Left renal pelvis (tissue), 4 donors: ENCODE data around the gene F11. TPM values are rescaled to one million over a fixed set of nuclear protein-coding genes. Genes with fewer than 3 reads are reported as not detected.
"Not testable (repeated sequence)": the region's sequence is repeated elsewhere in the genome, so short reads cannot be mapped to it uniquely, and the experiment has no call there.

Source experiments
- DNase-seq, 4 donors: peaks; one replicate each; pipeline ENCODE4 v3.0.0-alpha.2; 2013; ENCODE audit warnings: low read depth in 4 of 4, low spot score in 3 of 4
- polyA plus RNA-seq, 4 donors: library from polyadenylated mRNA; unstranded; fragments of 120-200 nt; gene quantifications; one replicate each; pipeline ENCODE4 v1.2.1, GENCODE V29; 2013; ENCODE audit not compliant: insufficient read length in 4 of 4

F11 gene
- polyA plus RNA-seq, 4 donors = 1.8 to 4.7 (median 3.2) TPM

DNA sequence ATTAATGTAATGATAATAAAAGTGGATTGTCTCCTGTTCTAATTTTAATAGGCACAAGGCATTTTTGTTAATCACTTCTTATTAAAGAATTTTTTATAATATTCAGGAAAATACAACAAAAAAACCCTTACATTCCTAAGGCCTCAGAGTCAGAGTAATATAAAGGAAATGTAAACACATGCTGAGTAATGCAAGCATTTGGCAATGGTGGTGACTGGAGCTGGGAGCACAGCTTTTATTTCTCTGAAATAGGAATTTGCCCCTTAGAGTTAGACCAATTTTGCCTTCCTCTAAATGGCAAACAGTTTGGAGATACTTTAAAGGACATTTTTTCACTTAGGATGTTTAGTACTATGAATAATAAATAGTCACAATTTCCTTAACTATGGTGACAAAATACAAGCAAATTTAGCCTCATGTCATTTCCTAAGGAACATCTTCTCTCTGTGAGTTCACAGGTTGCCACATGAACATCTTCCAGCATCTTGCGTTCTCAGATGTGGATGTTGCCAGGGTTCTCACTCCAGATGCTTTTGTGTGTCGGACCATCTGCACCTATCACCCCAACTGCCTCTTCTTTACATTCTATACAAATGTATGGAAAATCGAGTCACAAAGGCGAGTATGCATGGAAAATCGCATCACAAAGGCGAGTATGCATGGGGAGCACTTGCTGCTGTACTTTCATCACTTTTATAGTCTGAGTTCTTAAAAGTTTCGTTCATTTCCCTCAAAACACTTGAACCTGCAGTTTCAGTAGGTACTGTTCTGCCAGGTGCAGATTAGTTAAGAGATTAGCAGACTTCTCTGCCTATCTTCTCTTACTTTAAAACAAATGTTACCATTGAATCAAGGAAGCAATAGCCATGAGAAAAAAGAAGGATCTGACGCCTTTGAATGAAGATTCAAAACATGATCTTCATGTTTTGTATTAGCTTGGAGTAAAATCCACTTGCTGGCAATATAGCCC is 15.9 kb upstream of the F11 start:
- no peak for DNase-seq

DNA sequence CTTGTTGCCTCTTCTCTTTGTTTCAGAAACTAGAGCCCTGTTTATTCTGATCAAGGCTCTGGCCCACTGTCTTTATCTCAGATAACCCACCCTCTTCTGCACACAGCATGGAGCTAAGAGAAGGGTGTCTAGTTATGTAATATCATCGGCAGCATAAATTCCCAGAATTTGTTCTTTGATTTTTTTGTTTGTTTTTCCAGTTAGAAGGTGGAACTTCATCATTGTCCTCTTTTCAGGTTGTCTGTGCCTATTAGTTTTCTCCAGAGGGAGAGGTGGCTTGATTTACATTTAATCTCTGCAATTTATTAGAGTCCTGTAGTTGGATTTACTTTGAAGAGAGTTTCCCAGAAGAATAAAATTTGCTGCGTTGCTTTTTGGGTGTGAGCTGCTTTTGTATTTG is 15.2 kb upstream of the F11 start:
- no peak for DNase-seq

DNA sequence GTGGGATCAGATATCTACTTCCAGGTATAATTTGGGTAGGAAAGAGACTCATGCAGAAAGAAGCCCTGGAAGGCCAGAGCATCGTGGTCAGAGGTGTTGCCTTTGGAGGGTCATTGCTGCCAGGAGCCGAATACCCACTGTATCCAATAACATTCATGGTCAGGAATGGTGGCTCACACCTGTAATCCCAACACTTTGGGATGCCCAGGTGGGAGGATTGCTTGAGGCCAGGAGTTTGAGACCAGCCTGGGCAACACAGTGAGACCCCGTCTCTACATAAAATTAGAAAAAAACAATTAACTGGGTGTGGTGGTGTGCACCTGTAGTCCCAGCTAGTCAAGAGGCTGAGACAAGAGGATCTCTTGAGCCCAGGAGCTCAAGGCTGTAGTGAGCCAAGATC is 10.9 kb upstream of the F11 start:
- no peak for DNase-seq

DNA sequence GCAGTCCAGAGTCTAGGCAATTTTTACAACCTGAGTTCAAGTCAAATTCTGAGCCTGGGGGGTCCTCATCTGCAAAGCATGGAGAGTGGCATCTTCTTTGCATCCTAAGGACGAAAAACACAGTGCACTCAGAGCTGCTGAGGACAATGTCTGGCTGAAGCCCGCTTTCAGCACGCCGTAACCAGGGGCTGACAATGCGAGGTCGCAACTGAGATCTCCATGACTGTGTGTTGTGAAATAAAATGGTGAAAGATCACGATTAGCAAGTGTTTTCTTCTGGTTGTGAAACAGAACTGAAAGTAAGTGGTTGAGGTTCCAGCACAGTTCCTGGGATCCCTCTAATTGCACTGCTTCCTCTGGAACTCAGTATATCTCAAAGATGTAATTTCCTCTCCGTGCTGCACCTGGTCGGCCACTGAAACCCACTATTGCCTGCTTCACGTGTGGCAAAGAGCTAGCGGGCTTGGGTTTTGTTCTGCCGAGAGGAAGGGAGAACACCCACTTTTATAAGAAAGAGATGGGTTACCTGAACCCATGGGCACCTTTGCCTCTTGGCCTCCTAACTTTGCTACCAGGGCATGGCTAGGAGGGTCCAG is 7.7 kb upstream of the F11 start:
- no peak for DNase-seq

DNA sequence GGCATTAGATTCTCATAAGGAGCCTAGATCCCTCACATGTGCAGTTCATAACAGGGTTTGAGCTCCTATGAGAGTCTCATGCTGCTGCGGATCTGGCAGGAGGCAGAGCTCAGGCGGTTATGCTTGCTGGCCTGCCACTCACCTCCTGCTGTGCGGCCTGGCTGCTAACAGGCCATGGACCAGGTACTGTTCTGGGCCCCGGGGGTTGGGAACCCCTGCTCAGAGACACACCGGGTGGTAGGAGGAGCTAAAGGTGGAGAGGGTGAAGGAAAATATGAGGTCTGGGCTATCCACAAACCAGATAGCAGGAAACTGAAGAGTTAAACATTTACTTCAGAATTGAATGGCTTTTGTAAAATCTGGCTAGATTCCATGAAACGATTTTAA is 5.9 kb upstream of the F11 start:
- no peak for DNase-seq

DNA sequence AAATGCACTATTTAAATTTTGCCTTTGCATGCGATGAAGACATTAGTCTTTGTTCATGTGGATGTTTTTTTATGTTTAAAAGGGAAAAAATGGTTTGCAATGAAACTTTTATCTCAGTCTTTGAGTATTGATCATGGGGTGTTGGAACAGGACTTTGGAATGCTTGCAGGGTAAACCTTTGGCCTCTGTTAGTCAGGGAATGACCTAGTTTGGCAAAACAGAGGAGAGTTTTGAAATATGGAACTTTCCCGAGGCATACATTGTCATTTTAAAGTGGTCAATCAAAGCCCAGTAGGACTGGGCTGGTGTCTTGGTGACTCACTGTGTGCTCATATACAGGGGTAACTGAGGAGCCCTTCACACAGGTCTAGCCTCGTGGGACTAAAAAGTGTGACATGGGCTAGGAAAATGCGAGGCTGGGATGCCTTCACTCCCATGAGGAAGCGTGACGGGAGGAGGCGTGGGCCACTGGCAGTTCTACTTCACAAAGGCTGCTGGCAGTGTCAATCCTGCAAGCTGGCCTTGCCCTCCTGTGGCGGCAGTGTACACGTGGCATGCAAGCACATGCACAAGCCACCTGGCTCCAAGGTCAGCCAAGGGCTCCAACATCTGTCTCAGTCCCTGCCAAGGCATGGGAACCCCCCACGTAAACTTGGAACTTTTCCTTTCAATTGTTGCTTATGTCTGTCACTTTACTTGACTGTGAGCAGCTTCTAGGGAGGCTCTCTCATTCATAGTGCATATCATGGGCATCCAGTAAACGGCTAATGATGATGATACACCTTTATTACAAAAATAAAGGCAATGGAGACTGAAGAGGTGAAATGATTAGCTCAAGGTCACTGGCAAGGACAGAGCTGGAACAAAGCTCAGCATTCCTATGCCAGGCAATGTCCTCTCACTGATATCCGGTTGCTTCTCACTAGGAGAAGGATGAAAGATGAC is 5.2 kb upstream of the F11 start:
- no peak for DNase-seq

DNA sequence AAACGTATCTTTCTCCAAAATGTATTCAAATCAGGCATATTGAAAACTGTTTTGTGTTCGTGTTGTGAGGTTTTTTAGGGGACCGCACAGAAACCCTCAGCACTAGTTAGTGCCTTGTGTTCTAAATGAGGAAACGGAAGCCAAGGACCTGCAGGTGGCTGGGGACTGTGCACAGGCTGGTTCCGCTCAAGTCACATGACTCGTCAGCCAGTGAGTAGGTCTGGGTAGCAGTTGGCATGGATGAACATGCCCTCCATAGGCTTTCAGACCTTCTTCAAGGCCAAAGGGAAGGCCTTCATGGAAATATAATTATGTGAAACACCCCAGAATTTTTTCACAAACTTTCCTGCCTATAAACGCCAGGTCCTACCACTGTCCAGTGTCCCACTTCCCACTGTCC is 1.3 kb upstream of the F11 start:
- DNase-seq = no peak

DNA sequence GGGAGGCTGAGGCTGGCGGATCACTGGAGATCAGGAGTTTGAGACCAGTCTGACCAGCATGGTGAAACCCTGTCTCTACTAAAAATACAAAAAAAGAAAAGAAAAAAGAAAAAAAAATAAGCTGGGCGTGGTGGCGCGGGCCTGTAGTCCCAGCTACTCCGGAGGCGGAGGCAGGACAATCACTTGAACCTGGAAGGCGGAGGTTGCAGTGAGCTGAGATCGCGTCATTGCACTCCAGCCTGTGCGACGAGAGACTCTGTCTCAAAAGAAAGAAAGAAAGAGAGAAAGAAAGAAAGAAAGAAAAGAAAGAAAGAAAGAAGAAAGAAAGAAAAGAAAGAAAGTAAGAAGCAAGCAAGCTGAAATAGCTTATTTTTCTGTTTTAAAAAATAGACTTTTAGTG is 739 bp upstream of the F11 start:
- DNase-seq = not testable (repeated sequence)

DNA sequence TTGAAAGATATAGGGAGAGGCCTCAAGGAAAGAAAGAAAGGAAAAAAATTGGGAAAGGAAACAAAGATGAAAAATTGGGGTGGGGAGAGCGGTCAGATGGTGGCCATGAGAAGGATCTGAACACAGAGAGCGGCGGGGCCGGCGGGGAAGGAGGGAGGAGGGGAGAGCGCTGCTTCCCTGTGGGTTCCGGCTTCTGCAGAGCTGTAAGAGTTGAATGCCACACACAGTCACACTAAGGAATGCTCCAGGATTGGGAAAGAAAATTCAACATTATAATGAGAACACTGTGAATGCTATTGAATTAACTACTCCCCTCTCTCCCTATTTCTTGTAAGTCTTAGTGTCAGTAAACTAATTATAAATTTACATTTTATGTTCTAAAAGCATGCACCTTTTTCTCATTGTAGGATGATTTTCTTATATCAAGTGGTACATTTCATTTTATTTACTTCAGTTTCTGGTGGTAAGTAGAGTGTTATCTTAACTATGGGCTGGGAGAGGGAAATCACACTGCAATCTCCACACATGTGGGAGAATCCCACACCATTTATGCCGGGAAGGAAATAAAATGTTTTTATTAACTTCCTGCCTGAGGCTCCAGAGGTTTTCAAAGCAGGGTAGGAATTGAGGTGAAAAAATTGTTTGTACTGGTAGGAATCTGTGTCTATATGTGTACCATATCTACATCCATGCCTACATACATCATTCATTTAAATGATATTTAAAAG is 904 bp downstream of the F11 start:
- DNase-seq = no peak

DNA sequence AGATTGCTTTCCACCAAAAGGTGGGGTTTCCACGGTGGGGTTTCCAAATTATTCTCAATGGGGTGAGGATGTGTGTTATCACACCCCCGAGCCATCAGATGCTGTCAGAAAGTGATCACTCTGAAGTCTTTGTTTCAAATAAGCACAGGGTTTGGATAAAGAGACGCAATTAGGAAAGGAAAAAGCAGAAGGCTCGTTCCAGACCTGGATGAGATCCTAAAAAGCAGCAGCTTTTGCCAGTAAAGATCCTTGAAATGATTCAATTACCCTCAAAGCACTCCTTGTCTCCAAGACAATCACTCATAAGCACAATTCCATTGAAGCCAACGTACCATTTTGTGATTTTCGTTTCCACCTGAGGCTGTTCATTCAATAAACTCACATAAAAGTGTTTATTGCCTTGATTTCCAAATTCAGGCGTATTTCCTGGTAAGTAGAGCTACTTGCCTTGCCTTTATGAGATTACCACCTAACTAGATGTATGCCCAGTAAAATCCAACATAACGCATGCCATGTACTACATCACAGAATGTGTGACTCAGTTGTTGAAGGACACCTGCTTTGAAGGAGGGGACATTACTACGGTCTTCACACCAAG is 5.2 kb downstream of the F11 start:
- DNase-seq = no peak

DNA sequence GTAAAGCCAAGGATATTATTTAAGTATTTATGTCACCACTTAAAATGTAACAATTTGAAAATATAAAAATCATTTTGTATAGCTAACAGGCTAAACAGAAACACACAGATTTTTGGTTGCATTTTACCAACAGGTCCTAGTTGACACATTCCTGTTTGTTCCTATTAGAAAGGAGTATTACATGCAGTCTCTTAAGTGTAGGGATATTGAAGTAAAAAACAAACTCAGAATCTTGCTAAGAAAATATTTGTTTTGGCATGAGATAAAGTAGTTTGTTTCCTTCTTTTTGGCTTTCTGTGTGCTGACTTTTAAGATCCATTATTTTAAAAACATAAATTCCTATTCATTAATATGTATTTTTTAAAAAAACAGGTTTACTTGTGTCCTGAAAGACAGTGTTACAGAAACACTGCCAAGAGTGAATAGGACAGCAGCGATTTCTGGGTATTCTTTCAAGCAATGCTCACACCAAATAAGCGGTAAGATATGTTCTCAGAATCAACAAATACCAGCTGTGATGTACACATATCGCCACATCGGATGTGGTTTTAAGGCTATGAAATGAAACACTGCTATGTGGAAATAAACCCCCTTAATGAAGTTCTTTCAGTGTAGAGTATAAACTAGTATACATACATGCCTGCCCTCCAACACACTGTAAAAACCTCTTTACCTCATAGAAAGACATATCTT is 6.9 kb downstream of the F11 start:
- DNase-seq = no peak

DNA sequence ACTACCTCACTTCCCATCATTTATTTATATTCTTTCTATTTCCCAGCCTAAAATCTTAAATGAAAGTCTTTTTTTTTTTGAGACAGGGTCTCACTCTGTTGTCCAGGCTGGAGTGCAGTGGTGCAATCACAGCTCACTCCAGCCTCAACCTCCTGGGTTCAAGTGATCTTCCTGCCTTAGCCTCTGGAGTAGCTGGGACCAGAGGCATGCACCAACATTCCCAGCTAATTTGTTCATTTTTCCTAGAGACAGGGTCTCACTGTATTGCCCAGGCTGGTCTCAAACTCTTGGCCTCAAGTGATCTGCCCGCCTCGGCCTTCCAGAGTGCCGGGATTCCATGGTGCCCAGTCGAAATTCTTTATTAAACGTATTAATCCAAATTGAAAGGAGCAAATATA is 7.4 kb downstream of the F11 start:
- DNase-seq = not testable (repeated sequence)

DNA sequence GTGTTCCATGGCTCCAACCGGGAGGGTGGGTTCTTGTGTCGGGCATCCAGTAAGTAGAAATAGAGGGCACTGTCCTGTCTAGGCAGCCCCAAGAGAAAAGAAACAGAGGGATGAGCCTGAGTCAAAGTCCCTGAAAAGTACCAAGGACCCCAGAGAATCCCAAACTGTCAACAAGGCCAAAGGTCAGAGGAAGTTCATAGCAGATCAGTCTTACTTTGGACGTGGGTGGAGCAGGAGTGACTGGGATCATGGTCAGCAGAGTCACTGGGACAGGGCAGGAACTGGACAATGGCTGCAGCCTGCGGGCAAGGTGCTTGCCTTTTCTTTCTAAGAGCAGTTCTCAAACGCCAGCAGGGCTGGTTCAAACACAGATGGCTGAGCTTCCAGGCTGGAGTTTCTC is 17.3 kb downstream of the F11 start:
- no peak for DNase-seq

DNA sequence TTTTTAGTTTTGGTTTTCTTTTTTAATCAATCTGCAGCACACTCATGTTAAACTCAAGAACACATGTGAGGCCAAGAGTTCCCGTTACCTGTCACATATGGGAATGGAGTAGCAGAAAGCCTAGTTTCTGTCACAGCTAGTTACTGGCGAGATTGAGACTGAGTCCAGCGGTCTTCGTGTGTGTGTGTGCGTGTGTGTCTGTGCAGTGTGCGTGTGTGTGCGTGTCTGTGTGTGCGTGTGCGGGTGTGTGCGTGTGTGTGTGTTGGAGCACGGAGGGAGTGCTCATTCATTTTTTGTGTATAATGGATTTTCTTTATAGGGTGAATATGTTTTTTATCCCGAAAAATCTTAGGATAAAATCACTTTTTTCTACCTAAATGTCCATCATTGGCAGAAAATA is 19.2 kb downstream of the F11 start:
- DNase-seq = no peak

DNA sequence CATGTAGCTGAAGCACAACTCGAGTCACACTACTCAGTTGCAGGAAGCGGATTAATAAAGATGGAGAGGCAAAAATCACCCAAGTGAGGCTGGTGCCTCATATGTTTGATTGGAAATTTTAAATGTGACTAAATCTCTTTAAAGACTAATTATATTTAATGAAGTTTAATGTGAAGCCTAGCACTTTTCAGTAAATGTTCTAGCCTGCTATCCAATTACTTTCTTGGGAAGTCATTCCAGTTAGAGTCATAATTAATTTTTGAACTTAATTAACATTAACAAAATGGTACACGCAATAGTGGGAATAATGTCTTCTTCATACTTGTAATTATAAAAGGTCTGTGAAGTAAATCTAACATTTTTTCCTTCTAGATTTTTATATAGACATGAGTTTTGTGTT is 20.6 kb downstream of the F11 start:
- DNase-seq = no peak

DNA sequence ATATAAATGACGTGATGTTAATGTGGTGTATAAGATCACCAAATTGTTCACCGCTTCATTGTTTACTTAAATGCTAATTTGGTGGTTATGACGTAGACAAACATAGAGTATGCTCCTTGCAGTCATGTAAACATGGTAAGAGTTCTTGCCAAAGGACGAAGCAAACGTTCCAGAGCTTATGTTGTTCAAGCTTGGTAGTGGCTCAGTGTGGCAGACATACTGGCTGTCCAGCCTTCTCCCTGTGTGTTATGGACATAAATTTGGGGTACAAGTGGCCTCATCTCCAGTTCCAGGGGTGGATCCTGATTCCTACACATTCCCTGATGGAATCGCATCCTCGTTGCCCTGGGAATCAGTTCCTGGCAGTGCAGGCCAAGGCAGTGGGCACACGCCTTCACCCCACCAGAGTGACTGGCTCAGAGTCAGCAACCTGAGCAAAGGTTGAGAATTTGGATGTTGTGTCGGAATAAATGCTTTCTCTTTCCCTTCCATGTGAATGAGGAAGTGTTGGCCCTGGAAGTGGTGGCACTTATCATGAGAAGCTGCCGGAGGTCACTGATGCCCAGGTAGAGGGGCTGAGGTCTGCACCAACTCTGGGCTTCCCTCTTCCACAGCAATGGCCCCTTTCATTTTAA is 25.4 kb downstream of the F11 start:
- no peak for DNase-seq

DNA sequence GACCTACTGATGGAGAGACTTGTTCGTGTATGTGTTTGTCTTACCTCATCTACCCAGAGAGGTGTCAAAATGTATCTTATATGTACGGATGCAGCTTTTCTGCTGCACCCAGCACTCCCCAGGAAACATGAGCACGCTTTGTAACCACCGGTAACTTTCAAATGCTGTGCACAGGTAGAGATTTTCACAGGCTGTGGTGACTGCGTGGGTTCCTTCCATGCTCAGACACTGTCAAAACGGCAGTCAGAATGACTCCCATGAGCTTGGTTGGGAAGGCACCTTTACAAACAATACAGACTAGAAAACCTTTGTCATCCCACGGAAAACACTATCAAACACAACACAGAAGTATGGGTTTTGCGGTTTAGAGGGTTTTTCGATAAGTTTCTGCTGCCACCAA is 28.2 kb downstream of the F11 start:
- no peak for DNase-seq

DNA sequence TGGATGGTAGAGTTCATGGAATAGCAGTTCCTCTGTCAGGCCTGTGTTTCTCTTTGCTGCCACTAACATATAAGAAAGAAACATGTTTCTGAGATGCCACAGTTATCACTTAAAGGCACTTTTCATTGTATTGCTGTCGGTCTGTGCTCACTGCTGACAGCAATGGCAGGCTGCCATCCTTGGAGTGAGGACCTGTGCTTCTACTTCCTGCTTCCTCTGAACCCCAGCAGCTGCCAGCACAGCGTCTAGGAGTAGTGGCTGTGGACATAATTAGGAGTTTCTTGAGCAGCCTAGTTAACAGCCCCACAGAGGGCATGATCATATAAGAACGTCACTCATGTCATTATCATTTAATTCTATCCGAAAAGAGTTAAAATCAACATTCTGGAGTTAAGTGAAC is 30.5 kb downstream of the F11 start:
- DNase-seq = no peak

DNA sequence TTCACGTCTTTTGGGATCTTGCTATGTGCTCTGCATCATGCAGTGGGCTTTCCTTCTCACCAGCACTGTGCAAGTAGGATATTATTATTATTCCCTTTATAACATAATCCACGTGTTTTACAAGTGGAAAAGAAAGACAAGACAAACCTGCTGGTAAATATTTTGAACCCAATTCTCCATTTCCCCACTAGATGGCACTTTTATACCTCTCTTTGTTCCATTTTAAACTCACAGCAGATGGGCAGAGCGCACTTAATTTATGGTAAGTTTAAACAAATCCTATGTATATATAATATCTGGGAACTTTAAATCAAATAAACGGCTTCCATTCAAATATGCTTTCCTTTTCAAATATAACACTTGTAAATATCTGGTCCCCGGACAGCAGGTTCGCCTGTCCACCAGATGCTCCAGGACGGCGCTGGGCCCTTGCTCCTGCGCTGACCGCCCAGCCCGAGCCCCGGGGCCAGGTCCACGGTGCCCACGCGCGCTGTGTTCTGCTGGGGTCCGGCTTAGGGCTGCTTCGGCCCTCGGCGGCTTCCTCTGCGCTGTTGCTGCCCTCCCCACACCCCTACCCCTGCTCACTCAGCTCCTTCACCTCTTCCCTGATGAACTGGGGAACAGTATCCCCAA is 31.1 kb downstream of the F11 start:
- peak; percentile 31 to 50 (median 44) for DNase-seq
